C4-2B (cell line): ENCODE measurements around the gene MARCHF11.

Experiments
- ZFX ChIP-seq: fragments of 450-650 bp; IDR thresholded peaks from 2 replicates; pipeline ENCODE4 v1.6.1; 2017
- TF ChIP-seq, protein P1 (sequence below): fragments of 450-650 bp; conservative IDR thresholded peaks from 2 replicates; pipeline ENCODE4 v1.5.1; 2017; ENCODE audit warnings: mild to moderate bottlenecking

DNA sequence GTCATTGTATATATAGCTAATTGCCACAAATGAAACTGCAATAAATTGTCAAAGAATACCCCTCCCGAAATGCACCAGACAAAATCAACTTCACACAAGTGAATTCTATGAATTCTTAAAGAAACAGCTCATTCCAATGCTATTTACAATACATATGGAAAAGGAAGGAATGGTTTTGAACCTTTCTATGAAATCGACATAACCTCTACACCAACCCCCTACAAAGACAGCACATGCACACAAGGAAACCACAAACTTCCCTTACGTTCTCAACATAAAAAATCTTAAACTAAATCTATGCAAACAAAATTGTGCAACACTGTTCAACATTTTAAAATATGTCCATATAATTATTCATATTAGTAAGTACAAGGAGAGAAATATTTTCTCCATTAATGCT lies 39.2 kb downstream of the MARCHF11 start:
- TF ChIP-seq, protein P1, sequence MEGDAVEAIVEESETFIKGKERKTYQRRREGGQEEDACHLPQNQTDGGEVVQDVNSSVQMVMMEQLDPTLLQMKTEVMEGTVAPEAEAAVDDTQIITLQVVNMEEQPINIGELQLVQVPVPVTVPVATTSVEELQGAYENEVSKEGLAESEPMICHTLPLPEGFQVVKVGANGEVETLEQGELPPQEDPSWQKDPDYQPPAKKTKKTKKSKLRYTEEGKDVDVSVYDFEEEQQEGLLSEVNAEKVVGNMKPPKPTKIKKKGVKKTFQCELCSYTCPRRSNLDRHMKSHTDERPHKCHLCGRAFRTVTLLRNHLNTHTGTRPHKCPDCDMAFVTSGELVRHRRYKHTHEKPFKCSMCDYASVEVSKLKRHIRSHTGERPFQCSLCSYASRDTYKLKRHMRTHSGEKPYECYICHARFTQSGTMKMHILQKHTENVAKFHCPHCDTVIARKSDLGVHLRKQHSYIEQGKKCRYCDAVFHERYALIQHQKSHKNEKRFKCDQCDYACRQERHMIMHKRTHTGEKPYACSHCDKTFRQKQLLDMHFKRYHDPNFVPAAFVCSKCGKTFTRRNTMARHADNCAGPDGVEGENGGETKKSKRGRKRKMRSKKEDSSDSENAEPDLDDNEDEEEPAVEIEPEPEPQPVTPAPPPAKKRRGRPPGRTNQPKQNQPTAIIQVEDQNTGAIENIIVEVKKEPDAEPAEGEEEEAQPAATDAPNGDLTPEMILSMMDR, result no peak
- no peak for TF ChIP-seq ZFX
